ENCODE results near the gene COL20A1. TPM values are rescaled to one million over a fixed set of nuclear protein-coding genes. Genes with fewer than 3 reads are reported as not detected.

Gene COL20A1
- total and polyA plus RNA-seq, 10 donors: 0.12 to 2.1 (median 0.60) TPM; not detected in 2

- TF ChIP-seq POLR2A (IDR thresholded peaks at IDR 0.05) (no peak), POLR2AphosphoS5 (IDR thresholded peaks at IDR 0.05) (no peak), CTCF (IDR thresholded peaks at IDR 0.05 in 8 of 11, conservative IDR thresholded peaks at IDR 0.05 in 3 of 11) (no peak)
- H3K9me3 ChIP-seq: peaks cover 0 to 43% (median 23%) of the 10 kb centered on the region in 8 donors
- DNase-seq: no peak
- intact Hi-C loops (cut with DNase I; ENCODE audit: low total_unique reads): loop anchor here (5.0 kb wide), 1 partner anchor 72 kb away; no protein-coding TSS in a partner anchor
- H3K36me3 ChIP-seq: no peaks in the 10 kb centered on the region
- peaks cover 0 to 8% (median 0%) of the 10 kb centered on the region in 6 donors for H3K4me1 ChIP-seq
- H3K4me3 ChIP-seq: no peak overlapping the region
- WGBS, 5 donors: 78 to 85% (median 81%) methylated on average over 13 to 18 of the region's 18 CpGs
- peaks cover 0 to 57% (median 15%) of the 10 kb centered on the region in 7 donors for H3K27me3 ChIP-seq (replicated peaks in 1 of 7)
- H3K27ac ChIP-seq: no peak overlapping the region
Observed at GRCh38 chr20:63384336-63384735, 91.3 kb downstream of the COL20A1 start.

Small RNA genes within 50 kb of the gene (microRNA-seq; reads per million reads assigned to microRNA genes)
- gene MIR4326: 0 to 1.8 (median 0) reads per million in 3 donors

Small RNA genes within 50 kb of the gene (small RNA-seq; reads per million reads assigned to genes)
- gene MIR4326 (0 to 0.69 (median 0.14) reads per million in 4 donors), gene RNU6-994P (0 reads per million in 4 donors)

Other genes with a start within 250 kb of the COL20A1 start
- gene YTHDF1, start 77.1 kb upstream of the COL20A1 start, total RNA-seq: 10 to 100 TPM; 30.8 to 41.6 (median 35.9) TPM
- gene YTHDF1, start 77.1 kb upstream of the COL20A1 start, polyA plus RNA-seq: 10 to 100 TPM; 18.8 to 24.3 (median 21.2) TPM
- 1 to 10 TPM in 3 of 7 donors, under 1 TPM in 2, not detected in 2; 0.40 to 1.3 (median 1.0) TPM for gene BIRC7, start 57.3 kb upstream of the COL20A1 start, total RNA-seq
- 1 to 10 TPM; 1.1 to 2.9 (median 1.4) TPM for gene BIRC7, start 57.3 kb upstream of the COL20A1 start, polyA plus RNA-seq
- gene NKAIN4, start 38.7 kb upstream of the COL20A1 start, total RNA-seq: not detected
- under 1 TPM in 1 of 3 donors, not detected in 2; 0.09 TPM for gene NKAIN4, start 38.7 kb upstream of the COL20A1 start, polyA plus RNA-seq
- 100 to 1,000 TPM in 3 of 7 donors, 10 to 100 TPM in 4; 51.9 to 105 (median 91.7) TPM for gene ARFGAP1, start 20.4 kb upstream of the COL20A1 start, total RNA-seq
- 100 to 1,000 TPM in 2 of 3 donors, 10 to 100 TPM in 1; 44.4 to 165 (median 112) TPM for gene ARFGAP1, start 20.4 kb upstream of the COL20A1 start, polyA plus RNA-seq
- 10 to 100 TPM in 1 of 7 donors, 1 to 10 TPM in 4, under 1 TPM in 2; 0.74 to 13.8 (median 1.7) TPM for gene CHRNA4, start 68.2 kb downstream of the COL20A1 start, total RNA-seq
- under 1 TPM in 2 of 3 donors, not detected in 1; 0.15 to 0.86 TPM for gene CHRNA4, start 68.2 kb downstream of the COL20A1 start, polyA plus RNA-seq
- gene KCNQ2, start 179.5 kb downstream of the COL20A1 start, total RNA-seq: 1 to 10 TPM in 2 of 7 donors, under 1 TPM in 3, not detected in 2; 0.26 to 3.5 (median 0.65) TPM
- under 1 TPM; 0.13 to 0.39 (median 0.39) TPM for gene KCNQ2, start 179.5 kb downstream of the COL20A1 start, polyA plus RNA-seq
- gene EEF1A2, start 205.9 kb downstream of the COL20A1 start, total RNA-seq: 1 to 10 TPM in 3 of 7 donors, under 1 TPM in 4; 0.39 to 1.4 (median 0.54) TPM
- under 1 TPM; 0.48 to 0.57 (median 0.53) TPM for gene EEF1A2, start 205.9 kb downstream of the COL20A1 start, polyA plus RNA-seq
- 100 to 1,000 TPM in 4 of 7 donors, 10 to 100 TPM in 3; 68.8 to 167 (median 105) TPM for gene PPDPF, start 227.6 kb downstream of the COL20A1 start, total RNA-seq
- gene PPDPF, start 227.6 kb downstream of the COL20A1 start, polyA plus RNA-seq: 100 to 1,000 TPM; 123 to 275 (median 186) TPM
- gene PTK6, start 244.2 kb downstream of the COL20A1 start, total RNA-seq: 1 to 10 TPM in 1 of 7 donors, under 1 TPM in 6; 0.20 to 1.0 (median 0.77) TPM
- under 1 TPM; 0.55 to 0.72 (median 0.64) TPM for gene PTK6, start 244.2 kb downstream of the COL20A1 start, polyA plus RNA-seq

Data from spleen (tissue), 11 donors.